Ramos (cell line): ENCODE data around the gene CTRB1.

Experiments used
- in situ Hi-C: fragments of 300-500 bp; cut with MboI; formaldehyde crosslinking; loops from one replicate; pipeline ENCODE4 v1.14.3; 2022; ENCODE audit warnings: low sequenced_read_pairs; ENCODE audit not compliant: unreplicated experiment

The CTRB1 gene

GRCh38 chr16:75203667-75204409 is 14.9 kb upstream of the CTRB1 start:
- in situ Hi-C loops = loop anchor here (10.0 to 25.0 kb wide), 2 partner anchors 181 to 558 kb away; no protein-coding TSS in a partner anchor

GRCh38 chr16:75204410-75204758 is 14.4 kb upstream of the CTRB1 start:
- in situ Hi-C loops = loop anchor here (10.0 to 25.0 kb wide), 2 partner anchors 180 to 558 kb away; no protein-coding TSS in a partner anchor

GRCh38 chr16:75204905-75205304 is 13.9 kb upstream of the CTRB1 start:
- in situ Hi-C loops = loop anchor here (10.0 to 25.0 kb wide), 2 partner anchors 180 to 557 kb away; no protein-coding TSS in a partner anchor

- in situ Hi-C loops = loop anchor here (10.0 to 25.0 kb wide), 2 partner anchors 179 to 557 kb away; no protein-coding TSS in a partner anchor
Measured at GRCh38 chr16:75205438-75205837, 13.3 kb upstream of the CTRB1 start.

- in situ Hi-C loops = loop anchor here (10.0 to 25.0 kb wide), 2 partner anchors 179 to 556 kb away; no protein-coding TSS in a partner anchor
Measured at GRCh38 chr16:75205961-75206748, 12.6 kb upstream of the CTRB1 start.

- in situ Hi-C loops = loop anchor here (10.0 to 25.0 kb wide), 2 partner anchors 178 to 555 kb away; no protein-coding TSS in a partner anchor
Measured at GRCh38 chr16:75206749-75207451, 11.9 kb upstream of the CTRB1 start, which contains the start of gene CTRB2. CTRB2 (minus strand) TSS chr16:75207161; CDS start chr16:75207141, 20 bp downstream.

- in situ Hi-C loops = loop anchor here (10.0 to 25.0 kb wide), 2 partner anchors 177 to 554 kb away; no protein-coding TSS in a partner anchor
Measured at GRCh38 chr16:75207831-75208230, 11.0 kb upstream of the CTRB1 start.

- in situ Hi-C loops = loop anchor here (10.0 to 25.0 kb wide), 2 partner anchors 176 to 554 kb away; no protein-coding TSS in a partner anchor
Measured at GRCh38 chr16:75208242-75208825, 10.5 kb upstream of the CTRB1 start.

GRCh38 chr16:75208861-75209505 is 9.8 kb upstream of the CTRB1 start:
- in situ Hi-C loops = loop anchor here (10.0 to 25.0 kb wide), 2 partner anchors 176 to 553 kb away; no protein-coding TSS in a partner anchor

- in situ Hi-C loops = loop anchor here (10.0 to 25.0 kb wide), 2 partner anchors 175 to 553 kb away; no protein-coding TSS in a partner anchor
Measured at GRCh38 chr16:75209514-75209913, 9.3 kb upstream of the CTRB1 start.

GRCh38 chr16:75209944-75210343 is 8.8 kb upstream of the CTRB1 start:
- in situ Hi-C loops = loop anchor here (10.0 to 25.0 kb wide), 2 partner anchors 175 to 552 kb away; no protein-coding TSS in a partner anchor

- in situ Hi-C loops = loop anchor here (25.0 kb wide), 1 partner anchor 551 kb away; no protein-coding TSS in a partner anchor
Measured at GRCh38 chr16:75211286-75211685, 7.5 kb upstream of the CTRB1 start.

- in situ Hi-C loops = loop anchor here (25.0 kb wide), 1 partner anchor 546 kb away; no protein-coding TSS in a partner anchor
Measured at GRCh38 chr16:75216127-75216526, 2.7 kb upstream of the CTRB1 start.

- in situ Hi-C loops = loop anchor here (25.0 kb wide), 1 partner anchor 546 kb away; no protein-coding TSS in a partner anchor
Measured at GRCh38 chr16:75216576-75216975, 2.2 kb upstream of the CTRB1 start.

- in situ Hi-C loops = loop anchor here (25.0 kb wide), 1 partner anchor 545 kb away; no protein-coding TSS in a partner anchor
Measured at GRCh38 chr16:75217389-75217851, 1.4 kb upstream of the CTRB1 start.

GRCh38 chr16:75219088-75219487 is 300 bp downstream of the CTRB1 start:
- in situ Hi-C loops = loop anchor here (25.0 kb wide), 1 partner anchor 543 kb away; no protein-coding TSS in a partner anchor

GRCh38 chr16:75219838-75220237 is 1.1 kb downstream of the CTRB1 start:
- in situ Hi-C loops = loop anchor here (25.0 kb wide), 1 partner anchor 542 kb away; no protein-coding TSS in a partner anchor

- in situ Hi-C loops = loop anchor here (25.0 kb wide), 1 partner anchor 540 kb away; no protein-coding TSS in a partner anchor
Measured at GRCh38 chr16:75222271-75222783, 3.5 kb downstream of the CTRB1 start.
